GM10248 (cell line): ENCODE measurements around the gene NIPA2.

Experiments used
- CTCF ChIA-PET: fragments of 300-600 bp; sonication (Branson Sonifier 250); formaldehyde crosslinking; extraction: SDS; loops from one replicate; lab custom pipeline; 2021; ENCODE audit warnings: antibody characterized with exemption; lab: Yijun Ruan, JAX
- POLR2A ChIA-PET: fragments of 350-650 bp; sonication (Branson Sonifier 250); formaldehyde crosslinking; extraction: SDS; loops from one replicate; lab custom pipeline; 2020; ENCODE audit warnings: antibody characterized with exemption; lab: Yijun Ruan, JAX
- DNase-seq: peaks from one replicate; pipeline ENCODE4 v3.0.0; 2012; ENCODE audit errors: extremely low spot score
- TF ChIP-seq, protein P1 (sequence below): IDR thresholded peaks from 2 replicates; pipeline ENCODE4 v1.5.1; 2012; ENCODE audit warnings: mild to moderate bottlenecking, low read depth; ENCODE audit errors: extremely low read depth, missing control alignments, control extremely low read depth

NIPA2 gene

GRCh38 chr15:22908830-22909229 is 70.4 kb downstream of the NIPA2 start:
- POLR2A ChIA-PET: no interaction called here
- TF ChIP-seq, protein P1, sequence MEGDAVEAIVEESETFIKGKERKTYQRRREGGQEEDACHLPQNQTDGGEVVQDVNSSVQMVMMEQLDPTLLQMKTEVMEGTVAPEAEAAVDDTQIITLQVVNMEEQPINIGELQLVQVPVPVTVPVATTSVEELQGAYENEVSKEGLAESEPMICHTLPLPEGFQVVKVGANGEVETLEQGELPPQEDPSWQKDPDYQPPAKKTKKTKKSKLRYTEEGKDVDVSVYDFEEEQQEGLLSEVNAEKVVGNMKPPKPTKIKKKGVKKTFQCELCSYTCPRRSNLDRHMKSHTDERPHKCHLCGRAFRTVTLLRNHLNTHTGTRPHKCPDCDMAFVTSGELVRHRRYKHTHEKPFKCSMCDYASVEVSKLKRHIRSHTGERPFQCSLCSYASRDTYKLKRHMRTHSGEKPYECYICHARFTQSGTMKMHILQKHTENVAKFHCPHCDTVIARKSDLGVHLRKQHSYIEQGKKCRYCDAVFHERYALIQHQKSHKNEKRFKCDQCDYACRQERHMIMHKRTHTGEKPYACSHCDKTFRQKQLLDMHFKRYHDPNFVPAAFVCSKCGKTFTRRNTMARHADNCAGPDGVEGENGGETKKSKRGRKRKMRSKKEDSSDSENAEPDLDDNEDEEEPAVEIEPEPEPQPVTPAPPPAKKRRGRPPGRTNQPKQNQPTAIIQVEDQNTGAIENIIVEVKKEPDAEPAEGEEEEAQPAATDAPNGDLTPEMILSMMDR: no peak
- CTCF ChIA-PET: interaction anchor here (1.2 kb wide), 1 partner anchor 13 kb away, joined by 3 read pairs; no protein-coding TSS in a partner anchor

GRCh38 chr15:22911306-22911705 is 72.8 kb downstream of the NIPA2 start:
- CTCF ChIA-PET: interaction anchor here (1.4 kb wide), 1 partner anchor 27 kb away, joined by 4 read pairs; no protein-coding TSS in a partner anchor
- no peak for DNase-seq
- TF ChIP-seq, protein P1: no peak
- POLR2A ChIA-PET: no interaction called here

More at GRCh38 chr15:22908830-22909229, 70.4 kb downstream of the NIPA2 start:
- no peak for DNase-seq

- DNase-seq: no peak
- TF ChIP-seq, protein P1: no peak
- ChIA-PET POLR2A (no interaction called here), CTCF (interaction anchor here (1.4 kb wide), 1 partner anchor 11 kb away, joined by 4 read pairs; no protein-coding TSS in a partner anchor)
These were observed 73.8 kb downstream of the NIPA2 start for GRCh38 chr15:22912256-22912655.

DNA sequence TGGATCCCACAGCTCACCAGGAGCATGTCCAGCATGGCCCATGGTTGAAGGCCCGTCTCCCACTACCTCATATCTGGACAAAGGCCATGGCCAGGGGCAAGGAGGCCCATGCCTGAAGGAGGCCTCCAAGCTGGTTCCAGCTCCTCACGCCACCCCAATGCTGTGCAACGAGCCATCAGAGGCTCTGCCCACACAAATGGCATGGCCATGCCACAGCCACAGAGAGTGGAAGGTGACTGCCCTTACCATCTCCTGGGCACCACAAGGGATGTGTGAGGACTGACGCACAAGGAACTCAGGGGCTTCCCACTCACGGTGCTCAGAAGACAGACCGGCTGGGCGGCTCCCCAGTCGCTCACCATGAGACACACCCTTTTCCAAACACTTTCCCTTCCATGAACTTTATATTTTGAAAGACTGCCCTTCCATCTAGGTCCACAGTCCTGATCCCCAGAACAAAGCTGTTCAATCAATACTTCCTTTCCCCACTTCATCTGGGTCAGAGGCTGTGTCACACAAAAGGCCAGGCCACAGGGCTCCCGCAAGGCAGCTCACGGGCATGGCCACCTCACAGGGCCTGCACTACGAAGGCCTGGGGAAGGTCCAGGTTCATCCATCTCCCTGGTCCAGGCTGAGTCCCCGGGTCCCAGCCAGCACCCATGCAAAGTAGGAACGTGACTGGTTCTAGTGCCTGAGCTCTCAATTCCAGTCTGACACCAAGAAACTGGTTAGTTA is 75.3 kb downstream of the NIPA2 start:
- CTCF ChIA-PET: interaction anchor here (1.4 kb wide), 1 partner anchor 9 kb away, joined by 4 read pairs; no protein-coding TSS in a partner anchor
- TF ChIP-seq, protein P1: no peak
- DNase-seq: no peak
- POLR2A ChIA-PET: interaction anchor here (0.8 kb wide), 1 partner anchor 18 kb away, joined by 6 read pairs; no protein-coding TSS in a partner anchor

GRCh38 chr15:22915866-22916515 is 77.5 kb downstream of the NIPA2 start:
- TF ChIP-seq, protein P1: no peak
- DNase-seq: no peak
- ChIA-PET CTCF (no interaction called here), POLR2A (no interaction called here)

GRCh38 chr15:22916606-22917350 is 78.3 kb downstream of the NIPA2 start:
- ChIA-PET POLR2A (no interaction called here), CTCF (no interaction called here)
- TF ChIP-seq, protein P1: no peak
- no peak for DNase-seq
